Fibroblast of peridontal ligament (primary cell): ENCODE measurements around the gene CDC26.
A peak's percentile ranks its signal among the peaks of the same experiment; 100 is the strongest.
"Not testable (repeated sequence)": the region's sequence is repeated elsewhere in the genome, so short reads cannot be mapped to it uniquely, and the experiment has no call there.

Source experiments
- DNase-seq: peaks from one replicate; pipeline ENCODE4 v3.0.0-alpha.2; 2010; ENCODE audit errors: extremely low read depth

The CDC26 gene

GRCh38 chr9:113293285-113293878 is 18.0 kb upstream of the CDC26 start:
- DNase-seq: peak; percentile 94

GRCh38 chr9:113290052-113290607 is 14.8 kb upstream of the CDC26 start:
- DNase-seq: no peak

- no peak for DNase-seq
These were observed 13.7 kb upstream of the CDC26 start for GRCh38 chr9:113289091-113289490.

- DNase-seq: no peak
These were observed 6.0 kb upstream of the CDC26 start for GRCh38 chr9:113281356-113281755.

GRCh38 chr9:113278840-113279239 is 3.5 kb upstream of the CDC26 start:
- no peak for DNase-seq

- DNase-seq: peak; percentile 79
These were observed 757 bp downstream of the CDC26 start for GRCh38 chr9:113274474-113275156.

- no peak for DNase-seq
These were observed 5.5 kb downstream of the CDC26 start for GRCh38 chr9:113269871-113270270.

GRCh38 chr9:113269355-113269754 is 6.0 kb downstream of the CDC26 start:
- no peak for DNase-seq

GRCh38 chr9:113267911-113268566 is 7.3 kb downstream of the CDC26 start:
- DNase-seq: no peak

GRCh38 chr9:113266174-113266573 is 9.2 kb downstream of the CDC26 start:
- DNase-seq: no peak

GRCh38 chr9:113261917-113262671 is 13.3 kb downstream of the CDC26 start:
- DNase-seq: no peak

- no peak for DNase-seq
These were observed 17.1 kb downstream of the CDC26 start for GRCh38 chr9:113258282-113258681.

- DNase-seq: no peak
These were observed 17.5 kb downstream of the CDC26 start for GRCh38 chr9:113257863-113258262.

GRCh38 chr9:113255438-113255837 is 19.9 kb downstream of the CDC26 start:
- no peak for DNase-seq

GRCh38 chr9:113254991-113255390 is 20.4 kb downstream of the CDC26 start:
- DNase-seq: no peak

GRCh38 chr9:113250807-113251206 is 24.6 kb downstream of the CDC26 start:
- DNase-seq: no peak

GRCh38 chr9:113249661-113250060 is 25.7 kb downstream of the CDC26 start:
- not testable (repeated sequence) for DNase-seq

GRCh38 chr9:113247640-113248039 is 27.7 kb downstream of the CDC26 start:
- DNase-seq: no peak

GRCh38 chr9:113246928-113247327 is 28.4 kb downstream of the CDC26 start:
- no peak for DNase-seq

- no peak for DNase-seq
These were observed 29.5 kb downstream of the CDC26 start for GRCh38 chr9:113245894-113246293.

- DNase-seq: no peak
These were observed 30.8 kb downstream of the CDC26 start for GRCh38 chr9:113244556-113244955.

- DNase-seq: no peak
These were observed 34.2 kb downstream of the CDC26 start for GRCh38 chr9:113241161-113241560.
